ENCODE data around the gene ABCG1.

ABCG1 gene

DNA sequence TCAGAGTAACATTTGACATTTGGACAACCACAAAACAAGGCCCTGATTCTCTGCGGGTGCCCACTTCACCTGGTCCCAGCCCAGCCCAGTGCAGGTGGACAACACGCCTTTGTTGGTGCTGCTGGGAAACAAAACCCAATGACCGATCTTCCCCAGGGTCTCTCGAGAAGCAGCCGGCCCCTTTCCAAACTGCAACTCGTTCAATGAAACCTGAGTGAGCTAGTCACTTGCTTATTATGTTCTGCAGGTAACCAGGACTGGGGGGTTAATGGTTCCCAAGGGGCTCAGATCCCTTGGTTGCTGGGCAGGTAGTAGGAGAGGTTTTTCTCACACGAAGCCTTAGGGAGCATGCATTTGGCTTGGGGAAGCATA is 42.9 kb downstream of the ABCG1 start (continued):
- TF ChIP-seq, protein P1, sequence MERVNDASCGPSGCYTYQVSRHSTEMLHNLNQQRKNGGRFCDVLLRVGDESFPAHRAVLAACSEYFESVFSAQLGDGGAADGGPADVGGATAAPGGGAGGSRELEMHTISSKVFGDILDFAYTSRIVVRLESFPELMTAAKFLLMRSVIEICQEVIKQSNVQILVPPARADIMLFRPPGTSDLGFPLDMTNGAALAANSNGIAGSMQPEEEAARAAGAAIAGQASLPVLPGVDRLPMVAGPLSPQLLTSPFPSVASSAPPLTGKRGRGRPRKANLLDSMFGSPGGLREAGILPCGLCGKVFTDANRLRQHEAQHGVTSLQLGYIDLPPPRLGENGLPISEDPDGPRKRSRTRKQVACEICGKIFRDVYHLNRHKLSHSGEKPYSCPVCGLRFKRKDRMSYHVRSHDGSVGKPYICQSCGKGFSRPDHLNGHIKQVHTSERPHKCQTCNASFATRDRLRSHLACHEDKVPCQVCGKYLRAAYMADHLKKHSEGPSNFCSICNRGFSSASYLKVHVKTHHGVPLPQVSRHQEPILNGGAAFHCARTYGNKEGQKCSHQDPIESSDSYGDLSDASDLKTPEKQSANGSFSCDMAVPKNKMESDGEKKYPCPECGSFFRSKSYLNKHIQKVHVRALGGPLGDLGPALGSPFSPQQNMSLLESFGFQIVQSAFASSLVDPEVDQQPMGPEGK (CRISPR knock-in tag; IDR thresholded peaks at IDR 0.05; ENCODE audit: borderline replicate concordance): no peak

DNA sequence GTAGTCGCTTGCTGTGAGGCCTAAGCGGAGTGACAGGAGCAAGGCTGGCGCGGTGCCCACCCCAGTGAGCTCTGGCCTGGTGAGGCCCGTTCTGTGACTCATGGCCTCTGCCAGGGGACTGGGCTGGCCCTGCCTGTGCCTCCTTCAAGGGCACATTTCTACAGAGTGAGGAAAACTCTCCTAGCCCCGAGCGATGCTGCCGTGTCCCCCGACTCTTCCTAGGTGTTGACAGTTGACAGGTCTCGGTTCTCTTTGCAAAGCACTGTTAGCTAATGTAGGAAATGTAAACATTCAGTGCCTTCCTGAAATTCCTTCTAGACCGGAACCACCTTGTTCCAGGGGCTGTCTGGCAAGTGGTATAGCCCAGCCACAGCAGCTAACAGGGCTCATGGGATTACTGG is 43.9 kb downstream of the ABCG1 start:
- no peak for ATAC-seq

DNA sequence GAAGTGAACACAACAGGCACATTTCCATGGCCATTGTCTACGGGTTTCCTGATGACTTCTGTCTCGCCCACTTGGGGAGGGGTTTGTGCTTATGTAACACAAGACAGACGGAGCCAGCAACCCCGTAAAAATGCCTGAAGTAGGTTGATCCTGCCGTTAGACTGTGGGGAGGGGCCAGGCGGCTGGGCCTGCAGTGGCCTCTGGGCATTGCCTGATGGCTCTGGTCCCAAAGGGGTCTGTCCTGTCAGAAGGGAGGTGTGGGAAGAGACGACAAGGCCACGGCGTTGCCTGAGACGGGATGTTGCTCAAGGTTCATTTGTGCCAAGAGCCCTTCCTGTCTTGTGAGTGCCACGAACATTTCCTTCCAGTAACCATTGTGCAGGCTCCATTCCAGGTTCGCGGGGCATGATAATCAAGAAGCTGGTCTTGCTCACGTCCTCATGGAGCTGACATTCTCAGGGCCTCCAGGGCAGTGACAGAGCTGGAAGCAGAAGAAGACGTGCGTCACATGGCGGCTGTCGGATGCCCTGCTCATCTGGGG is 44.7 kb downstream of the ABCG1 start:
- TF ChIP-seq ISL1 (CRISPR knock-in tag; IDR thresholded peaks at IDR 0.05) (no peak), BACH2 (CRISPR knock-in tag; IDR thresholded peaks at IDR 0.05; ENCODE audit: borderline replicate concordance) (no peak), ZNF8 (CRISPR knock-in tag; IDR thresholded peaks at IDR 0.05) (no peak), GLIS3 (CRISPR knock-in tag; IDR thresholded peaks at IDR 0.05) (no peak), ZFP3 (CRISPR knock-in tag; IDR thresholded peaks at IDR 0.05) (no peak), OSR1 (CRISPR knock-in tag; IDR thresholded peaks at IDR 0.05) (no peak), ZNF70 (CRISPR knock-in tag; IDR thresholded peaks at IDR 0.05) (no peak), ZNF565 (CRISPR knock-in tag; conservative IDR thresholded peaks at IDR 0.05; ENCODE audit: low read depth) (no peak), ZFP30 (CRISPR knock-in tag; IDR thresholded peaks at IDR 0.05) (no peak), RARB (CRISPR knock-in tag; IDR thresholded peaks at IDR 0.05) (no peak), ZC3H10 (CRISPR knock-in tag; IDR thresholded peaks at IDR 0.05) (no peak), ESRRG (CRISPR knock-in tag; IDR thresholded peaks at IDR 0.05) (no peak)
- TF ChIP-seq, protein P2, sequence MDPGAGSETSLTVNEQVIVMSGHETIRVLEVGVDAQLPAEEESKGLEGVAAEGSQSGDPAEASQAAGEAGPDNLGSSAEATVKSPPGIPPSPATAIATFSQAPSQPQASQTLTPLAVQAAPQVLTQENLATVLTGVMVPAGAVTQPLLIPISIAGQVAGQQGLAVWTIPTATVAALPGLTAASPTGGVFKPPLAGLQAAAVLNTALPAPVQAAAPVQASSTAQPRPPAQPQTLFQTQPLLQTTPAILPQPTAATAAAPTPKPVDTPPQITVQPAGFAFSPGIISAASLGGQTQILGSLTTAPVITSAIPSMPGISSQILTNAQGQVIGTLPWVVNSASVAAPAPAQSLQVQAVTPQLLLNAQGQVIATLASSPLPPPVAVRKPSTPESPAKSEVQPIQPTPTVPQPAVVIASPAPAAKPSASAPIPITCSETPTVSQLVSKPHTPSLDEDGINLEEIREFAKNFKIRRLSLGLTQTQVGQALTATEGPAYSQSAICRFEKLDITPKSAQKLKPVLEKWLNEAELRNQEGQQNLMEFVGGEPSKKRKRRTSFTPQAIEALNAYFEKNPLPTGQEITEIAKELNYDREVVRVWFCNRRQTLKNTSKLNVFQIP (CRISPR knock-in tag; IDR thresholded peaks at IDR 0.05; ENCODE audit: borderline replicate concordance, low read depth): no peak
- TF ChIP-seq, protein P3, sequence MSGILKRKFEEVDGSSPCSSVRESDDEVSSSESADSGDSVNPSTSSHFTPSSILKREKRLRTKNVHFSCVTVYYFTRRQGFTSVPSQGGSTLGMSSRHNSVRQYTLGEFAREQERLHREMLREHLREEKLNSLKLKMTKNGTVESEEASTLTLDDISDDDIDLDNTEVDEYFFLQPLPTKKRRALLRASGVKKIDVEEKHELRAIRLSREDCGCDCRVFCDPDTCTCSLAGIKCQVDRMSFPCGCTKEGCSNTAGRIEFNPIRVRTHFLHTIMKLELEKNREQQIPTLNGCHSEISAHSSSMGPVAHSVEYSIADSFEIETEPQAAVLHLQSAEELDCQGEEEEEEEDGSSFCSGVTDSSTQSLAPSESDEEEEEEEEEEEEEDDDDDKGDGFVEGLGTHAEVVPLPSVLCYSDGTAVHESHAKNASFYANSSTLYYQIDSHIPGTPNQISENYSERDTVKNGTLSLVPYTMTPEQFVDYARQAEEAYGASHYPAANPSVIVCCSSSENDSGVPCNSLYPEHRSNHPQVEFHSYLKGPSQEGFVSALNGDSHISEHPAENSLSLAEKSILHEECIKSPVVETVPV (CRISPR knock-in tag; IDR thresholded peaks at IDR 0.05): no peak
- TF ChIP-seq, protein P1 (CRISPR knock-in tag; IDR thresholded peaks at IDR 0.05; ENCODE audit: borderline replicate concordance): no peak
- TF ChIP-seq, protein P4, sequence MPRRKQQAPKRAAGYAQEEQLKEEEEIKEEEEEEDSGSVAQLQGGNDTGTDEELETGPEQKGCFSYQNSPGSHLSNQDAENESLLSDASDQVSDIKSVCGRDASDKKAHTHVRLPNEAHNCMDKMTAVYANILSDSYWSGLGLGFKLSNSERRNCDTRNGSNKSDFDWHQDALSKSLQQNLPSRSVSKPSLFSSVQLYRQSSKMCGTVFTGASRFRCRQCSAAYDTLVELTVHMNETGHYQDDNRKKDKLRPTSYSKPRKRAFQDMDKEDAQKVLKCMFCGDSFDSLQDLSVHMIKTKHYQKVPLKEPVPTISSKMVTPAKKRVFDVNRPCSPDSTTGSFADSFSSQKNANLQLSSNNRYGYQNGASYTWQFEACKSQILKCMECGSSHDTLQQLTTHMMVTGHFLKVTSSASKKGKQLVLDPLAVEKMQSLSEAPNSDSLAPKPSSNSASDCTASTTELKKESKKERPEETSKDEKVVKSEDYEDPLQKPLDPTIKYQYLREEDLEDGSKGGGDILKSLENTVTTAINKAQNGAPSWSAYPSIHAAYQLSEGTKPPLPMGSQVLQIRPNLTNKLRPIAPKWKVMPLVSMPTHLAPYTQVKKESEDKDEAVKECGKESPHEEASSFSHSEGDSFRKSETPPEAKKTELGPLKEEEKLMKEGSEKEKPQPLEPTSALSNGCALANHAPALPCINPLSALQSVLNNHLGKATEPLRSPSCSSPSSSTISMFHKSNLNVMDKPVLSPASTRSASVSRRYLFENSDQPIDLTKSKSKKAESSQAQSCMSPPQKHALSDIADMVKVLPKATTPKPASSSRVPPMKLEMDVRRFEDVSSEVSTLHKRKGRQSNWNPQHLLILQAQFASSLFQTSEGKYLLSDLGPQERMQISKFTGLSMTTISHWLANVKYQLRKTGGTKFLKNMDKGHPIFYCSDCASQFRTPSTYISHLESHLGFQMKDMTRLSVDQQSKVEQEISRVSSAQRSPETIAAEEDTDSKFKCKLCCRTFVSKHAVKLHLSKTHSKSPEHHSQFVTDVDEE (CRISPR knock-in tag; IDR thresholded peaks at IDR 0.05): no peak
- ATAC-seq: no peak

More for the DNA sequence above, 43.9 kb downstream of the ABCG1 start:
- TF ChIP-seq ZC3H10 (CRISPR knock-in tag; IDR thresholded peaks at IDR 0.05): no peak
- TF ChIP-seq, protein P4 (CRISPR knock-in tag; IDR thresholded peaks at IDR 0.05): no peak
- no peak for TF ChIP-seq ISL1 (CRISPR knock-in tag; IDR thresholded peaks at IDR 0.05)
- TF ChIP-seq RARB (CRISPR knock-in tag; IDR thresholded peaks at IDR 0.05): no peak
- no peak for TF ChIP-seq ZNF8 (CRISPR knock-in tag; IDR thresholded peaks at IDR 0.05)
- TF ChIP-seq ZNF565 (CRISPR knock-in tag; conservative IDR thresholded peaks at IDR 0.05; ENCODE audit: low read depth): no peak
- no peak for TF ChIP-seq GLIS3 (CRISPR knock-in tag; IDR thresholded peaks at IDR 0.05)
- TF ChIP-seq ARNTL (CRISPR knock-in tag; IDR thresholded peaks at IDR 0.05; ENCODE audit: borderline replicate concordance, low read depth): no peak
- TF ChIP-seq TOX (CRISPR knock-in tag; IDR thresholded peaks at IDR 0.05; ENCODE audit: borderline replicate concordance): no peak
- no peak for TF ChIP-seq ZFP3 (CRISPR knock-in tag; IDR thresholded peaks at IDR 0.05)
- TF ChIP-seq, protein P2 (CRISPR knock-in tag; IDR thresholded peaks at IDR 0.05; ENCODE audit: borderline replicate concordance, low read depth): no peak
- TF ChIP-seq SNAI2 (CRISPR knock-in tag; IDR thresholded peaks at IDR 0.05): no peak
- TF ChIP-seq ZNF70 (CRISPR knock-in tag; IDR thresholded peaks at IDR 0.05): no peak

Data from SK-N-SH treated with all-trans-retinoic acid at 6 μM for 48 hours (cell line).